ENCODE results near the gene KIF21A. TPM values are rescaled to one million over a fixed set of nuclear protein-coding genes. Genes with fewer than 3 reads are reported as not detected.

The KIF21A gene
- total RNA-seq, 1 donor from 2014 or later = 37.4 TPM

GRCh38 chr12:39451977-39452376 is 9.1 kb upstream of the KIF21A start:
- no peaks in the 10 kb centered on the region for H3K27me3 ChIP-seq (ENCODE audit: control insufficient read depth, insufficient read depth, low read length)
- no peak for TF ChIP-seq CTCF (IDR thresholded peaks at IDR 0.05; ENCODE audit: insufficient read depth, low read length, severe bottlenecking)
- H3K36me3 ChIP-seq (ENCODE audit: control insufficient read depth, insufficient read depth, low read length) = no peaks in the 10 kb centered on the region
- H3K4me3 ChIP-seq (ENCODE audit: low read depth, low read length) = no peak overlapping the region
- DNase-seq (ENCODE audit: low read depth) (peak; percentile 46), FAIRE-seq (no peak)

GRCh38 chr12:39448038-39448437 is 5.1 kb upstream of the KIF21A start:
- FAIRE-seq (no peak), DNase-seq (ENCODE audit: low read depth) (no peak)
- Histone ChIP-seq H3K4me3 (ENCODE audit: low read depth, low read length) (no peak overlapping the region), H3K27me3 (ENCODE audit: control insufficient read depth, insufficient read depth, low read length) (no peaks in the 10 kb centered on the region), H3K36me3 (ENCODE audit: control insufficient read depth, insufficient read depth, low read length) (no peaks in the 10 kb centered on the region)
- TF ChIP-seq CTCF (IDR thresholded peaks at IDR 0.05; ENCODE audit: insufficient read depth, low read length, severe bottlenecking) = no peak

GRCh38 chr12:39443929-39444209 is 949 bp upstream of the KIF21A start:
- TF ChIP-seq CTCF (IDR thresholded peaks at IDR 0.05; ENCODE audit: insufficient read depth, low read length, severe bottlenecking) = no peak
- H3K27me3 ChIP-seq (ENCODE audit: control insufficient read depth, insufficient read depth, low read length) = no peaks in the 10 kb centered on the region
- no peak overlapping the region for H3K4me3 ChIP-seq (ENCODE audit: low read depth, low read length)
- FAIRE-seq (no peak), DNase-seq (ENCODE audit: low read depth) (peak; percentile 17)
- no peaks in the 10 kb centered on the region for H3K36me3 ChIP-seq (ENCODE audit: control insufficient read depth, insufficient read depth, low read length)

GRCh38 chr12:39442831-39443080 is 164 bp downstream of the KIF21A start:
- H3K4me3 ChIP-seq (ENCODE audit: low read depth, low read length) = peak overlapping the region; percentile 91
- no peak for TF ChIP-seq CTCF (IDR thresholded peaks at IDR 0.05; ENCODE audit: insufficient read depth, low read length, severe bottlenecking)
- no peak for FAIRE-seq

GRCh38 chr12:39441963-39442830 is 723 bp downstream of the KIF21A start:
- no peak for TF ChIP-seq CTCF (IDR thresholded peaks at IDR 0.05; ENCODE audit: insufficient read depth, low read length, severe bottlenecking)
- peak overlapping the region; percentile 91 for H3K4me3 ChIP-seq (ENCODE audit: low read depth, low read length)
- DNase-seq (ENCODE audit: low read depth) (peak; percentile 54), FAIRE-seq (no peak)
- H3K27me3 ChIP-seq (ENCODE audit: control insufficient read depth, insufficient read depth, low read length) = no peaks in the 10 kb centered on the region
- H3K36me3 ChIP-seq (ENCODE audit: control insufficient read depth, insufficient read depth, low read length) = no peaks in the 10 kb centered on the region

More at GRCh38 chr12:39442831-39443080, 164 bp downstream of the KIF21A start:
- no peaks in the 10 kb centered on the region for H3K36me3 ChIP-seq (ENCODE audit: control insufficient read depth, insufficient read depth, low read length)
- H3K27me3 ChIP-seq (ENCODE audit: control insufficient read depth, insufficient read depth, low read length) = no peaks in the 10 kb centered on the region
- no peak for DNase-seq (ENCODE audit: low read depth)

All from bronchial epithelial cell (primary cell).